Testis (tissue), 3 donors: ENCODE results near the gene GPATCH4. TPM values are rescaled to one million over a fixed set of nuclear protein-coding genes. Genes with fewer than 3 reads are reported as not detected.

Experiments used
- DNase-seq: peaks from one replicate; pipeline ENCODE4 v3.0.0-alpha.2; 2019
- H3K27ac ChIP-seq, 2 donors: fragments of 200-600 bp; sonication (generic); one replicate each; pipeline ENCODE4 v1.5.1; 2019
- H3K27me3 ChIP-seq: fragments of 200-600 bp; sonication (generic); one replicate; pipeline ENCODE4 v1.5.1; 2019
- H3K36me3 ChIP-seq: fragments of 200-600 bp; sonication (generic); one replicate; pipeline ENCODE4 v1.5.1; 2017; ENCODE audit warnings: low read depth; ENCODE audit errors: missing control alignments
- H3K4me1 ChIP-seq: fragments of 200-600 bp; sonication (generic); one replicate; pipeline ENCODE4 v1.5.1; 2019
- H3K4me3 ChIP-seq, 2 donors: fragments of 200-600 bp; sonication (generic); one replicate each; pipeline ENCODE4 v1.5.1; 2017 to 2019
- H3K9me3 ChIP-seq: fragments of 200-600 bp; sonication (generic); one replicate; pipeline ENCODE4 v1.5.1; 2017
- CTCF ChIP-seq, 3 experiments: fragments of 450-650 bp in 2 of 3; fragments of 200-600 bp in 1 of 3; sonication (generic) in 1 of 3; IDR thresholded peaks; one replicate each; pipeline ENCODE4 v1.5.1; 2016 to 2019; ENCODE audit warnings: antibody characterized with exemption in 3 of 3, mild to moderate bottlenecking in 2 of 3, moderate library complexity in 1 of 3
- POLR2A ChIP-seq: fragments of 450-650 bp; IDR thresholded peaks from one replicate; pipeline ENCODE4 v1.6.1; 2017; ENCODE audit warnings: antibody characterized with exemption, mild to moderate bottlenecking, moderate library complexity
- WGBS, 2 donors: methylation state at CpG; one replicate each; pipeline ENCODE4 v1.1.5; 2018; 5-methylcytosine and 5-hydroxymethylcytosine counted together
- intact Hi-C: fragments of 100-400 bp; cut with DNase I; formaldehyde crosslinking; loops from one replicate; pipeline ENCODE4 v1.15.1; 2023; ENCODE audit warnings: low total_unique reads
- polyA plus RNA-seq: library from polyadenylated mRNA; stranded (reverse); fragments of 350-450 nt; fragmentation: Illumina TruSeq; extraction: RNeasy Lipid Tissue Mini Kit (QIAGEN cat#74804); gene quantifications from one replicate; pipeline ENCODE4 v1.2.3, GENCODE V29; 2014; ENCODE audit warnings: low read depth, low replicate concordance; ENCODE audit not compliant: insufficient read depth
- total RNA-seq, 2 donors: library from RNA; depleted of rRNA; stranded (reverse); fragments of >200 nt; gene quantifications; one replicate each; pipeline ENCODE4 v1.2.3, GENCODE V29; 2016

The GPATCH4 gene
- total and polyA plus RNA-seq, 3 donors from 2014 or later, result 18.5 to 26.7 (median 21.6) TPM

- Histone ChIP-seq H3K36me3 (no peaks in the 10 kb centered on the region), H3K27me3 (no peaks in the 10 kb centered on the region), H3K4me1 (no peaks in the 10 kb centered on the region), H3K27ac (no peak overlapping the region), H3K4me3 (no peak overlapping the region), H3K9me3 (no peaks in the 10 kb centered on the region)
- intact Hi-C loops, result no loop called here
- 75 to 76% methylated on average over 5 of the region's 5 CpGs for WGBS, 2 donors
- DNase-seq, result no peak
- no peak for TF ChIP-seq POLR2A
- TF ChIP-seq CTCF (IDR thresholded peaks at IDR 0.05), result no peak
Measured at GRCh38 chr1:156552518-156552917, 48.8 kb downstream of the GPATCH4 start.

GRCh38 chr1:156551869-156552268 lies 49.4 kb downstream of the GPATCH4 start:
- Histone ChIP-seq H3K36me3 (no peaks in the 10 kb centered on the region), H3K4me3 (no peak overlapping the region), H3K27me3 (no peaks in the 10 kb centered on the region), H3K4me1 (no peaks in the 10 kb centered on the region), H3K9me3 (no peaks in the 10 kb centered on the region), H3K27ac (no peak overlapping the region)
- DNase-seq, result no peak
- WGBS, 2 donors, result 90 to 94% methylated on average over 6 of the region's 6 CpGs
- intact Hi-C loops, result no loop called here
- no peak for TF ChIP-seq POLR2A
- no peak for TF ChIP-seq CTCF (IDR thresholded peaks at IDR 0.05)

- DNase-seq, result no peak
- no peaks in the 10 kb centered on the region for H3K9me3 ChIP-seq
- no peak for TF ChIP-seq CTCF (IDR thresholded peaks at IDR 0.05)
- TF ChIP-seq POLR2A, result no peak
Measured at GRCh38 chr1:156551066-156551643, 50.1 kb downstream of the GPATCH4 start.

GRCh38 chr1:156550346-156550745 lies 50.9 kb downstream of the GPATCH4 start:
- intact Hi-C loops, result no loop called here
- no peak for DNase-seq
- H3K4me3 ChIP-seq, result no peak overlapping the region
- WGBS, 2 donors, result 80 to 88% methylated on average over 5 of the region's 5 CpGs
- no peaks in the 10 kb centered on the region for H3K4me1 ChIP-seq
- H3K27ac ChIP-seq, result no peak overlapping the region
- no peak for TF ChIP-seq CTCF (IDR thresholded peaks at IDR 0.05)
- TF ChIP-seq POLR2A, result no peak
- H3K36me3 ChIP-seq, result no peaks in the 10 kb centered on the region
- H3K27me3 ChIP-seq, result no peaks in the 10 kb centered on the region
- H3K9me3 ChIP-seq, result no peaks in the 10 kb centered on the region

More at GRCh38 chr1:156551066-156551643, 50.1 kb downstream of the GPATCH4 start:
- Histone ChIP-seq H3K4me1 (no peaks in the 10 kb centered on the region), H3K27ac (no peak overlapping the region), H3K36me3 (no peaks in the 10 kb centered on the region), H3K27me3 (no peaks in the 10 kb centered on the region), H3K4me3 (no peak overlapping the region)
- 78 to 88% methylated on average over 3 of the region's 3 CpGs for WGBS, 2 donors
- intact Hi-C loops, result no loop called here

GRCh38 chr1:156549831-156550230 lies 51.4 kb downstream of the GPATCH4 start:
- H3K27ac ChIP-seq, result no peak overlapping the region
- H3K4me3 ChIP-seq, result no peak overlapping the region
- WGBS, 2 donors, result 93 to 100% methylated on average over 1 of the region's 1 CpG
- TF ChIP-seq POLR2A, result no peak
- no peaks in the 10 kb centered on the region for H3K36me3 ChIP-seq
- DNase-seq, result no peak
- no peaks in the 10 kb centered on the region for H3K27me3 ChIP-seq
- H3K4me1 ChIP-seq, result no peaks in the 10 kb centered on the region
- intact Hi-C loops, result no loop called here
- H3K9me3 ChIP-seq, result no peaks in the 10 kb centered on the region
